SK-N-MC (cell line): ENCODE data around the gene TBC1D14.

Experiments
- DNase-seq: peaks from one replicate; pipeline ENCODE4 v3.0.0-alpha.2; 2011; ENCODE audit warnings: low read depth, low spot score
- H3K27ac ChIP-seq: fragments of 200-600 bp; sonication (generic); 2 replicates; pipeline ENCODE4 v1.5.1; 2016; ENCODE audit warnings: mixed run types
- H3K36me3 ChIP-seq: fragments of 200-600 bp; sonication (generic); 2 replicates; pipeline ENCODE4 v1.6.1; 2017; ENCODE audit warnings: antibody characterized with exemption, low read length, mixed read lengths; ENCODE audit not compliant: insufficient read depth
- H3K4me3 ChIP-seq: fragments of 200-600 bp; sonication (generic); 2 replicates; pipeline ENCODE4 v1.5.1; 2016
- H3K9ac ChIP-seq: fragments of 200-600 bp; sonication (generic); 2 replicates; pipeline ENCODE4 v1.8.0; 2017; ENCODE audit warnings: mixed run types, mixed read lengths; ENCODE audit not compliant: insufficient read length
- H3K9me3 ChIP-seq: fragments of 200-600 bp; sonication (generic); 2 replicates; pipeline ENCODE4 v1.6.1; 2017; ENCODE audit warnings: low read depth, mild to moderate bottlenecking, antibody characterized with exemption, low read length, moderate library complexity, mixed read lengths
- EZH2 ChIP-seq: fragments of 200-600 bp; sonication (generic); IDR thresholded peaks from one replicate; pipeline ENCODE4 v1.6.1; 2017; ENCODE audit warnings: antibody characterized with exemption
- FOXP2 ChIP-seq: optimal IDR thresholded peaks from 2 replicates; pipeline ENCODE3; 2011; ENCODE audit warnings: mild to moderate bottlenecking, moderate library complexity; ENCODE audit not compliant: insufficient read depth; ENCODE audit errors: extremely low read length, control extremely low read depth
- POLR2AphosphoS5 ChIP-seq: IDR thresholded peaks from 2 replicates; pipeline ENCODE4 v1.6.1; 2012; ENCODE audit warnings: mild to moderate bottlenecking, low read depth, low read length, borderline replicate concordance

Gene TBC1D14

DNA sequence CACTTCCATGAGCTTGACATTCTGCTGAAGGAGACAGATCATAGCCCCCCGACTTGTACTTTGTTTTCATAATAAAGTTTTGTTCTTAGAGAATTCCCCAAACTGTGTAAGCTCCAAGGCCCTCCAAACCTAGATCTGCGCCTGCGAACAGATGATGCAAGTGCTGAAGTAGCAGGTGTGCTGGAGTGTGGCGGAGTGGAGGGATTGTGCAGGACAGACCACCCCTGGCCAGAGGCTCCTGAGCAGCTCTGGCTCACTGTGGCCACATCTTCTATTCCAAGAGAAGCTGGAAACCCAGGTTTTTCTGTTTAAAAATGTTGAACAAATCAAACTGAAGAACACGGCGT is 46.4 kb downstream of the TBC1D14 start:
- DNase-seq = no peak
- Histone ChIP-seq H3K27ac (no peak overlapping the region), H3K36me3 (no peaks in the 10 kb centered on the region), H3K4me3 (no peak overlapping the region), H3K9me3 (no peaks in the 10 kb centered on the region), H3K9ac (no peak overlapping the region)
- TF ChIP-seq FOXP2 = no peak
- TF ChIP-seq POLR2AphosphoS5 = no peak
- TF ChIP-seq EZH2 = no peak

GRCh38 chr4:6956434-6957147 is 47.0 kb downstream of the TBC1D14 start:
- Histone ChIP-seq H3K36me3 (no peaks in the 10 kb centered on the region), H3K4me3 (no peak overlapping the region), H3K9me3 (no peaks in the 10 kb centered on the region), H3K9ac (no peak overlapping the region), H3K27ac (no peak overlapping the region)
- DNase-seq = no peak
- TF ChIP-seq EZH2 (no peak), POLR2AphosphoS5 (no peak), FOXP2 (no peak)

GRCh38 chr4:6957148-6957520 is 47.5 kb downstream of the TBC1D14 start:
- no peak for DNase-seq
- H3K36me3 ChIP-seq = no peaks in the 10 kb centered on the region
- H3K27ac ChIP-seq = no peak overlapping the region
- H3K9ac ChIP-seq = no peak overlapping the region
- no peak overlapping the region for H3K4me3 ChIP-seq
- H3K9me3 ChIP-seq = no peaks in the 10 kb centered on the region
- TF ChIP-seq POLR2AphosphoS5 = no peak
- no peak for TF ChIP-seq EZH2
- TF ChIP-seq FOXP2 = no peak

DNA sequence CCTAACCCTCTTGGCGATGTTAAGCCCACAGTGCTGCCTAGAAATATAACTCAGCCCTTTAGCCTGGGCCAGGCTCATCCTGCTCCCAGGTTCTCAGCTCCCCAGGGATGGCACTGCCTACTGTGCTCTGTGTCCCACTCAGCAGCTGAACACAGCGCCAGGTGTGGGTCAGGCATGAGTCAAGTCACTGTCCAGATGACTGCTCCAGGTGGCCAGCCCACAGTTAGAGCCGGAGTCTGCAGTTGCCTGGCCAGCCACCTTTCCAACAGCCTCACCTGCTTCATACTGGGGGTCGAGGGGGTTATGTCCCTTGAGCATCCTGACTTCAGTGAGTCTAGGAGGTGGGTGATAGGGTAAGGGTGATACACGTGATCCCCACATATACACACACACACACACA is 48.4 kb downstream of the TBC1D14 start:
- no peak overlapping the region for H3K27ac ChIP-seq
- H3K9me3 ChIP-seq = no peaks in the 10 kb centered on the region
- DNase-seq = no peak
- no peaks in the 10 kb centered on the region for H3K36me3 ChIP-seq
- H3K4me3 ChIP-seq = no peak overlapping the region
- TF ChIP-seq FOXP2 = no peak
- no peak for TF ChIP-seq POLR2AphosphoS5
- no peak for TF ChIP-seq EZH2
- H3K9ac ChIP-seq = no peak overlapping the region

DNA sequence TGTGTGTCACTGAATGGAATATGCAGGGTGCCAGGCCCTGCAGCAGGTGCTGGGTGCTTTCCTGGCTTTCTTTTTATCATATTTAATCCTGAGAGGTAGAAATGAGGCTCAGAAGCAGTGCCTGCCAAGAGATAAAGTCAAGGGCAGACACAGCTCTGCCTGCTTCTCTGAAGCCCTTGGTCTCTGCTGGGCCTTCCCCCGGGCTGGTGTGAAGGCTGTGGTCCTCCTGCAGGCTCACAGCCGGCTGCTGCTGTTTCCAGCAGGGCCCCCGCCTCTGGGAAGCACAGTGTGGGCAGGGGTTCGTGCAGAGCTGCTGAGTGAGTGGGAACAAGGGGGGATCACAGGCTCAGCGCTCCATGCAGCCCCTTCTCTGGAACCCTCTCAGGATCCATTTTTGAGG is 49.6 kb downstream of the TBC1D14 start:
- no peaks in the 10 kb centered on the region for H3K9me3 ChIP-seq
- H3K4me3 ChIP-seq = no peak overlapping the region
- no peaks in the 10 kb centered on the region for H3K36me3 ChIP-seq
- no peak overlapping the region for H3K9ac ChIP-seq
- TF ChIP-seq POLR2AphosphoS5 (no peak), EZH2 (no peak), FOXP2 (no peak)
- no peak for DNase-seq
- no peak overlapping the region for H3K27ac ChIP-seq

GRCh38 chr4:6960154-6960553 is 50.5 kb downstream of the TBC1D14 start:
- no peaks in the 10 kb centered on the region for H3K9me3 ChIP-seq
- TF ChIP-seq EZH2 (no peak), FOXP2 (no peak), POLR2AphosphoS5 (no peak)
- H3K4me3 ChIP-seq = no peak overlapping the region
- no peak overlapping the region for H3K27ac ChIP-seq
- H3K36me3 ChIP-seq = no peaks in the 10 kb centered on the region
- DNase-seq = no peak
- no peak overlapping the region for H3K9ac ChIP-seq

DNA sequence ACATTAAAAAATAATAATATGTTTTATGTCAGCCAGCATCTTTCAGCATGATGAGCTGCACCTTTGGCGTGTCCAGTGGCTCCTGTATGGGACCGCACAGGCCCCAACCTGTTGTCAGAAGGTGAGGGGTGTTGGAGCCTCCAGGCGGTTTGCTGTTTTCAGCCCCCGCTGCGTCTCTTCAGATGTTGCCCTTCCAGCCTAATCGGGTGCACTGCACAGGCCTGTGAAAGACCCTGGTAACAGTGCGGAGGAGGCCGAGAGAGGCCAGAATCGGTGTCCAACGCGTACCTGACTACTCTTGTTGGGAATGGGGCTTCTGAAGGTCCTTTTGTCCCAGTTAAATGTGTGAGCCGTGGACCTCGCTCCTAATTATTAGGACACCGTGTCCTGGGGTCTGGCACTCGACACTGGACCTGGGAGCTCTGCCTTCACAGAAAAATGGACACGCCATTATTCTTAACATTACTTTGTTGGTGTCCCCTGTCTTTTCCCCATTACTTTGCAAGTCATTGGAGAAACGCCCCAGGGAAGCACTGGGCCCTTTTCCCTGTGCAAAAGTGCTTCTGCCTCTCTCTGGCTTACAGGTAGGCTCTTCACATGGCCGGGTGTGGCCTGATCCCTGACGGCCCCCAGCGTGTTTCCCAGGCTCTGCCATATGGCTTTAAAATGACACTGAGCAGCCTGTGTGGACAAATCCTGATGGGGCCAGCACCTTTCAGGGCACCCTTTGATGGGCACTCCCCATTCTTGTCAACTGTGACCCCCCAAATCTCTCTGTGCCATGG is 51.2 kb downstream of the TBC1D14 start:
- Histone ChIP-seq H3K4me3 (no peak overlapping the region), H3K36me3 (no peaks in the 10 kb centered on the region), H3K27ac (no peak overlapping the region), H3K9ac (no peak overlapping the region), H3K9me3 (no peaks in the 10 kb centered on the region)
- TF ChIP-seq POLR2AphosphoS5 (no peak), EZH2 (no peak), FOXP2 (no peak)
- DNase-seq = no peak

DNA sequence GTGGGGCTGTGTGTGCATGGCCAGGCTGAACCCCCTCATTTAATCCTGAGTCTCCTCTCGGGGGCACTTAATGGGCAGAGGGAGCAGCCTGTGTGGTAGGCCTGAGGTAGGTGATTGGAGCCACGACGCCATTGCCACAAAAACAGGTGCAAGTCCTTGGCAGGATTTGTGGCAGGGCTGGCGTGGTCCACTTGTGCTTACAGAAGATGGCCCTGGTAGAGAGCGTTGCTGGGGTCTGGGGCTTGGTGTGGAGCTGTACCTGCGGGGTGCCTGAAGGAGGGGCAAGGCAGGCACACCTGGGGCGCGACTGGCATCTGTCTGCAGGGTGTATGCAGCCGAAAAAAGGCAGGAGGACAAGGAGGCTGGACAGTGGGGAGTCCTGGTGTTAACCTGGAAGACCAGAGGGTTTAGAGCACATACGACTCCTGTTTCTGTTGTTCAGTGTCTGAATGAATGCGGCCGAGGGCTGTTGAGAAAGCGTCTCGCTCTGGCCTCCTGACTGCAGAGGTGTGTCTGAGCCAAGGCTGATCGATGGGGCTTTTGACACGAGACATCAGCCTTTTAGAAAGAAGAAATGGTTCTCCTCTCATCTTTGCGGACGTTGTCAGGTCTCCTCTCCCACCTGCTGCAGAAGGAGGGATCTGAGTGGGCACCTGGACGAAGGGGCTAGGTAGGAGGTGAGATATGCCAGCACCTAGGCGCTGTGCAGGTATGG is 52.0 kb downstream of the TBC1D14 start:
- H3K9me3 ChIP-seq = no peaks in the 10 kb centered on the region
- no peaks in the 10 kb centered on the region for H3K36me3 ChIP-seq
- no peak overlapping the region for H3K9ac ChIP-seq
- no peak overlapping the region for H3K27ac ChIP-seq
- no peak for TF ChIP-seq EZH2
- no peak for TF ChIP-seq POLR2AphosphoS5
- no peak for TF ChIP-seq FOXP2
- H3K4me3 ChIP-seq = no peak overlapping the region
- DNase-seq = no peak
